Inferior parietal cortex (tissue), 1 donor: Measurements from ENCODE around the gene PADI3.

ENCODE experiments used
- DNase-seq: peaks from one replicate; pipeline ENCODE4 v3.0.0-alpha.2; 2016; ENCODE audit errors: extremely low spot score

PADI3 gene

GRCh38 chr1:17243274-17243673, 5.6 kb upstream of the PADI3 start:
- no peak for DNase-seq

- DNase-seq: no peak
Measured at GRCh38 chr1:17244821-17245740, 3.8 kb upstream of the PADI3 start.

- no peak for DNase-seq
Measured at GRCh38 chr1:17245816-17246325, 3.0 kb upstream of the PADI3 start.

GRCh38 chr1:17246971-17247370, 1.9 kb upstream of the PADI3 start:
- no peak for DNase-seq

- DNase-seq: no peak
Measured at GRCh38 chr1:17250601-17251000, 1.7 kb downstream of the PADI3 start.

GRCh38 chr1:17251246-17251645, 2.3 kb downstream of the PADI3 start:
- no peak for DNase-seq

GRCh38 chr1:17251701-17252376, 2.9 kb downstream of the PADI3 start:
- DNase-seq: no peak

GRCh38 chr1:17255336-17255735, 6.4 kb downstream of the PADI3 start:
- DNase-seq: no peak

GRCh38 chr1:17258116-17258757, 9.3 kb downstream of the PADI3 start:
- DNase-seq: no peak

- DNase-seq: no peak
Measured at GRCh38 chr1:17258758-17259130, 9.8 kb downstream of the PADI3 start.

- no peak for DNase-seq
Measured at GRCh38 chr1:17259233-17259873, 10.5 kb downstream of the PADI3 start.

- DNase-seq: no peak
Measured at GRCh38 chr1:17260264-17260663, 11.4 kb downstream of the PADI3 start.

GRCh38 chr1:17260738-17261137, 11.8 kb downstream of the PADI3 start:
- DNase-seq: no peak

- DNase-seq: no peak
Measured at GRCh38 chr1:17263936-17264335, 15.0 kb downstream of the PADI3 start.

GRCh38 chr1:17264470-17264869, 15.6 kb downstream of the PADI3 start:
- DNase-seq: no peak

- no peak for DNase-seq
Measured at GRCh38 chr1:17265162-17265561, 16.3 kb downstream of the PADI3 start.

GRCh38 chr1:17265950-17266349, 17.1 kb downstream of the PADI3 start:
- no peak for DNase-seq

GRCh38 chr1:17270891-17271765, 22.2 kb downstream of the PADI3 start:
- no peak for DNase-seq

GRCh38 chr1:17272066-17272465, 23.2 kb downstream of the PADI3 start:
- no peak for DNase-seq

- no peak for DNase-seq
Measured at GRCh38 chr1:17272646-17273045, 23.7 kb downstream of the PADI3 start.

- DNase-seq: no peak
Measured at GRCh38 chr1:17273096-17273495, 24.2 kb downstream of the PADI3 start.
